MM.1S (cell line): Measurements from ENCODE around the gene CHRNA4.

ENCODE experiments used
- CTCF ChIP-seq: fragments of 300-600 bp; sonication (generic); IDR thresholded peaks from 2 replicates; pipeline ENCODE4 v1.5.1; 2016; ENCODE audit warnings: antibody characterized with exemption, low read length, mixed read lengths
- EZH2 ChIP-seq: fragments of 300-600 bp; sonication (generic); optimal IDR thresholded peaks from 2 replicates; pipeline ENCODE3; 2017; ENCODE audit warnings: low read depth, mild to moderate bottlenecking, antibody characterized with exemption, low read length, mixed read lengths
- EZH2phosphoT487 ChIP-seq: fragments of 300-600 bp; sonication (generic); IDR thresholded peaks from 2 replicates; pipeline ENCODE4 v1.6.1; 2018; ENCODE audit warnings: antibody characterized with exemption, low read length

GRCh38 chr20:63377951-63378381 lies 16.8 kb upstream of the CHRNA4 start:
- TF ChIP-seq CTCF (no peak), EZH2phosphoT487 (no peak), EZH2 (no peak)
